ENCODE data around the gene ADAMTS8. TPM values are rescaled to one million over a fixed set of nuclear protein-coding genes. Genes with fewer than 3 reads are reported as not detected.
"Not testable (repeated sequence)": the region's sequence is repeated elsewhere in the genome, so short reads cannot be mapped to it uniquely, and the experiment has no call there.

The ADAMTS8 gene
- total and polyA plus RNA-seq, 3 experiments from 2014 or later = not detected

DNA sequence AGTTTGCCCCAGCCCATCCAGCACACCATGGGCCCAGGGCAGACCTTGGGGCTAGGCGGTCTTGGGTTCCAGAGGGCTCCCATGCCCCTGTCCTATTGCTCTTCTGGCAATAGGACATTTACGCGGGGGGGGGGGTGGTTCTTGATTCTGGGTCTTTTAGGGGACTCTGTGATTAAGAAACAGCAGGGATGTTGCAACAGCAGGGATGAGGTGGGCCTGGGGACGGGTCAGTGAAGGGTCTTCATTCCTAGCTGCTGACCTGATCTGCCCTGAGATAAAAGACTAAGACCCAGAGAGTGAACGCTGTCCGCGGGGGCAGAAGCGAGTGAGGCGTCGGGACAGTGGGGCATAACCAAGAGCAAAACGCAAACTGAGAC lies 19.6 kb upstream of the ADAMTS8 start:
- no peak for DNase-seq
- POLR2A ChIA-PET = no interaction called here
- Mint-ChIP-seq H3K4me3 (peak overlapping the region; percentile 32 to 88 (median 70)), H3K4me1 (peaks cover 3 to 17% (median 5%) of the 10 kb centered on the region in 3 donors), H3K9me3 (no peaks in the 10 kb centered on the region), H3K27me3 (peaks cover 25 to 43% of the 10 kb centered on the region in 2 donors), H3K36me3 (no peaks in the 10 kb centered on the region), H3K27ac (no peak overlapping the region)
- no peaks in the 10 kb centered on the region for H3K4me1 ChIP-seq (ENCODE audit: insufficient read depth, low read length)
- H3K27me3 ChIP-seq (ENCODE audit: insufficient read depth, low read length, poor library complexity, severe bottlenecking) = peaks cover 3% of the 10 kb centered on the region
- CTCF ChIA-PET = no interaction called here
- no peaks in the 10 kb centered on the region for H3K9me3 ChIP-seq (ENCODE audit: low read length)
- H3K27ac ChIP-seq (ENCODE audit: low read depth, low read length) = no peak overlapping the region
- H3K36me3 ChIP-seq (ENCODE audit: insufficient read depth, low read length) = no peaks in the 10 kb centered on the region
- H3K4me3 ChIP-seq (ENCODE audit: low read length) = no peak overlapping the region

DNA sequence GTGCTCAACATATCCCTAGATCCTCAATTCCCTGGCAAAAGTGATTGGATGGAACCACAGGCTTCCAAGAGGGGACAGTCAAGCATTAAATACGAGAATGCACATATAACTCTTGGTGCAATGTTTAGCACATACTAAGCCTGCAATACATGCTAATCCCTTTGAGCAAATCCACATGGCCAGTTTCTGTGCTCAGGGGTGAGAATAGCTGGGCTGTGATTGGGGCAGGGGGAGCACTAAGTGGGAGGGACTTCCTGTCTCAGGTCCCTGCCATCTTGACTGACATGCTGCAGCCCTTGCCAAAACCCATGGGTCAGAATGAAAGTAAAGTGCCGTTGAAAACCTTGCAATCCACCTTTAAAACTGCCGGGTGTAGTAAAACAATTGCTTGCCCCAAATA lies 17.4 kb upstream of the ADAMTS8 start:
- POLR2A ChIA-PET = no interaction called here
- DNase-seq = no peak
- Histone ChIP-seq H3K4me1 (ENCODE audit: insufficient read depth, low read length) (no peaks in the 10 kb centered on the region), H3K4me3 (ENCODE audit: low read length) (no peak overlapping the region), H3K9me3 (ENCODE audit: low read length) (no peaks in the 10 kb centered on the region), H3K27me3 (ENCODE audit: insufficient read depth, low read length, poor library complexity, severe bottlenecking) (peaks cover 3% of the 10 kb centered on the region), H3K27ac (ENCODE audit: low read depth, low read length) (no peak overlapping the region), H3K36me3 (ENCODE audit: insufficient read depth, low read length) (no peaks in the 10 kb centered on the region)
- Mint-ChIP-seq H3K9me3 (no peaks in the 10 kb centered on the region), H3K36me3 (no peaks in the 10 kb centered on the region), H3K27me3 (peaks cover 21 to 33% of the 10 kb centered on the region in 2 donors), H3K4me3 (no peak overlapping the region), H3K27ac (no peak overlapping the region), H3K4me1 (peaks cover 3 to 17% (median 5%) of the 10 kb centered on the region in 3 donors)
- CTCF ChIA-PET = interaction anchor here (0.9 to 2.4 kb wide), 2 partner anchors 11 to 14 kb away, joined by 3 to 8 read pairs; no protein-coding TSS in a partner anchor

DNA sequence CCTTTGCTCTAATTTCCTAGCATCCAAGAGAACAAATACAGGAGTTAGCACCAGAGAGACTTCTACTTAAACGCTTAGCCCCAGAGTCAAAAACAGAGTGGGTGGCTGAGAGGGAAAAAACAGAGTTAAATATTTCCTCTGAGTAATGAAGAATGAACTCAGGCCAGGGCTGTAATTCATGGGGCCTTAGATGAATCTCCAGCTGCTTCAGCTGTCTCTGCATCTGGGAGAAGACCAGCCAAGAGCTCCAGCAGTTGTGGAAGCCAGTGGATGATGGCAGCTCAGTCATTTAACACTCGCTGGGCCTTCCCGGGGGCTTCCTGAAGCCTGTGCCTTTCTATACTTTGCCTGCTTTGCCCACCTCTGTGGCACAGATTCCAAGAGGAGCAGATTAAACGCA lies 14.3 kb upstream of the ADAMTS8 start:
- Histone ChIP-seq H3K9me3 (ENCODE audit: low read length) (no peaks in the 10 kb centered on the region), H3K4me3 (ENCODE audit: low read length) (no peak overlapping the region), H3K27ac (ENCODE audit: low read depth, low read length) (no peak overlapping the region), H3K27me3 (ENCODE audit: insufficient read depth, low read length, poor library complexity, severe bottlenecking) (peaks cover 3% of the 10 kb centered on the region), H3K36me3 (ENCODE audit: insufficient read depth, low read length) (no peaks in the 10 kb centered on the region), H3K4me1 (ENCODE audit: insufficient read depth, low read length) (peaks cover 10% of the 10 kb centered on the region)
- no peak overlapping the region for H3K27ac Mint-ChIP-seq
- H3K36me3 Mint-ChIP-seq = no peaks in the 10 kb centered on the region
- H3K4me3 Mint-ChIP-seq = no peak overlapping the region
- DNase-seq = no peak
- ChIA-PET POLR2A (no interaction called here), CTCF (interaction anchor here (0.8 to 2.0 kb wide), 4 partner anchors 8 to 420 kb away, joined by 3 to 6 read pairs (median 5); no protein-coding TSS in a partner anchor)
- H3K27me3 Mint-ChIP-seq = peaks cover 2 to 13% of the 10 kb centered on the region in 2 donors
- no peaks in the 10 kb centered on the region for H3K9me3 Mint-ChIP-seq
- H3K4me1 Mint-ChIP-seq = peaks cover 16 to 17% (median 17%) of the 10 kb centered on the region in 3 donors

DNA sequence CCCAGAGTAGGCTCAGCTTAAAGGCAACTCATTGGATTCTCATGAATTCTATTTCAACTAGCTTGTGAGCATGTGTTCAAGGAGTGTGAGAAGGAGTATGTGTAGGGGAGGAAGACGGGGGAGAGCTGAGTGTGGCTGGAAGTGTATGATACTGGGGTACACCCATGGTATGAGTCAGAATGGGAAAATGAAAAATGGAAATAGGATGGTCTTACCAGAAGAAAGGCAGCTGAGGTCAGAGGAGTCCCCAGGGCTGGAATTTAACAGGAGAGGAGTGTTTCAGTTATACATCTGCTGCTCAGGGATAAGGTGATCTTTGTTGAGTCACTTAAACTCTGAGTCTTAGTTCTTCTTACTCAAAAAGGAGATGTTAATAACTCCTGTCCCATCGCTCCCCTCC lies 13.3 kb upstream of the ADAMTS8 start:
- no peaks in the 10 kb centered on the region for H3K9me3 Mint-ChIP-seq
- H3K4me1 Mint-ChIP-seq = peaks cover 17 to 19% (median 17%) of the 10 kb centered on the region in 3 donors
- ChIA-PET CTCF (interaction anchor here (1.3 to 2.3 kb wide), 4 partner anchors 9 to 422 kb away, joined by 3 to 6 read pairs (median 5); no protein-coding TSS in a partner anchor), POLR2A (no interaction called here)
- H3K4me3 Mint-ChIP-seq = no peak overlapping the region
- no peak overlapping the region for H3K27ac Mint-ChIP-seq
- H3K36me3 ChIP-seq (ENCODE audit: insufficient read depth, low read length) = no peaks in the 10 kb centered on the region
- no peaks in the 10 kb centered on the region for H3K36me3 Mint-ChIP-seq
- H3K27me3 ChIP-seq (ENCODE audit: insufficient read depth, low read length, poor library complexity, severe bottlenecking) = peaks cover 3% of the 10 kb centered on the region
- peaks cover 0 to 10% of the 10 kb centered on the region in 2 donors for H3K27me3 Mint-ChIP-seq
- DNase-seq = no peak
- H3K27ac ChIP-seq (ENCODE audit: low read depth, low read length) = no peak overlapping the region
- H3K4me3 ChIP-seq (ENCODE audit: low read length) = no peak overlapping the region
- H3K9me3 ChIP-seq (ENCODE audit: low read length) = no peaks in the 10 kb centered on the region
- H3K4me1 ChIP-seq (ENCODE audit: insufficient read depth, low read length) = peaks cover 10% of the 10 kb centered on the region

DNA sequence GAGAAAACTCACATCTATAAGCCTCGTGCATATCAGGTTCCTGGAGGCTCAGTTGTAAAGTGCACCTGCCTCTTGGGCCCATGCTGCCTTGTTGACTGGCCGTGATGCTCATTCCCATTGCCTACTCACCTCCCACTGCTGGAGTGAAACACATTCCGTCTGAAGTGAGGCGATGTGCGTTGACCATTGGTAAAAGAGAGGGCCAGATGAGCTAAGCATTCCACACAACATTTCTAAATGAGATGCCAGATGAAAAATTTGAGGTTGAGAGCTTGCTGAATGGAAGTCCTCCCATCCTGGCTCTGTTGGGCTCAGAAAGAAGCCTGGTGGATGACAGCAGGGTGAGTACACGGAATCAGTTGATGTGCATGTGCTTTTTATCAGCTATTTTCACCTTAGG lies 11.5 kb upstream of the ADAMTS8 start:
- DNase-seq = no peak
- peak overlapping the region in 1 of 7 donors; percentile 71 for H3K4me3 Mint-ChIP-seq
- peaks cover 0 to 7% of the 10 kb centered on the region in 2 donors for H3K27me3 Mint-ChIP-seq
- H3K4me3 ChIP-seq (ENCODE audit: low read length) = no peak overlapping the region
- ChIA-PET POLR2A (no interaction called here), CTCF (interaction anchor here (1.6 kb wide), 1 partner anchor 423 kb away, joined by 6 read pairs; no protein-coding TSS in a partner anchor)
- no peaks in the 10 kb centered on the region for H3K9me3 ChIP-seq (ENCODE audit: low read length)
- H3K36me3 ChIP-seq (ENCODE audit: insufficient read depth, low read length) = no peaks in the 10 kb centered on the region
- H3K4me1 ChIP-seq (ENCODE audit: insufficient read depth, low read length) = peaks cover 10% of the 10 kb centered on the region
- no peak overlapping the region for H3K27ac ChIP-seq (ENCODE audit: low read depth, low read length)
- no peaks in the 10 kb centered on the region for H3K27me3 ChIP-seq (ENCODE audit: insufficient read depth, low read length, poor library complexity, severe bottlenecking)
- H3K27ac Mint-ChIP-seq = no peak overlapping the region
- peaks cover 17 to 19% (median 17%) of the 10 kb centered on the region in 3 donors for H3K4me1 Mint-ChIP-seq
- no peaks in the 10 kb centered on the region for H3K9me3 Mint-ChIP-seq
- no peaks in the 10 kb centered on the region for H3K36me3 Mint-ChIP-seq

DNA sequence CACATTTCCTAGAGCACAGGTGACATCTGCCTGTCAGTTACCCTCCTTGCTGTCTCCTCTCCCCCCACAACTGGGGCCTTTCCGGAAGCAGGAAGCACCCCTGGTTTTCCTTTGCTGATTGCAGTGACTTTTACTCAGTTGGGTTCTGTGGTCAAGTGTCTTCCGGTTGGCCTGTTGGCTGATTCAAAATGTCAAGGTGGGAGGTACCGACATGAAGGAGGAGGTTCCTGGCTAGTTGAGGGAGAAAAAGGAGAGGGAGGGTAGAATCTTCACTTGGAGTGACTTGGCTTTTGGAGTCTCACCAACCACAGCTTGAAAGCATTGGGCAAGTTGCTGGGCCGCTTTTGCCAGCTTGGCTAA lies 10.7 kb upstream of the ADAMTS8 start:
- H3K27me3 ChIP-seq (ENCODE audit: insufficient read depth, low read length, poor library complexity, severe bottlenecking) = no peaks in the 10 kb centered on the region
- peaks cover 0 to 3% of the 10 kb centered on the region in 2 donors for H3K27me3 Mint-ChIP-seq
- CTCF ChIA-PET = interaction anchor here (1.6 kb wide), 1 partner anchor 423 kb away, joined by 6 read pairs; no protein-coding TSS in a partner anchor
- no peaks in the 10 kb centered on the region for H3K36me3 ChIP-seq (ENCODE audit: insufficient read depth, low read length)
- H3K4me3 ChIP-seq (ENCODE audit: low read length) = no peak overlapping the region
- peak in 1 of 5 donors; percentile 6 for DNase-seq
- H3K9me3 Mint-ChIP-seq = no peaks in the 10 kb centered on the region
- H3K27ac Mint-ChIP-seq = peak overlapping the region in 5 of 8 donors; percentile 29 to 61 (median 49)
- POLR2A ChIA-PET = no interaction called here
- H3K36me3 Mint-ChIP-seq = no peaks in the 10 kb centered on the region
- peaks cover 17 to 19% (median 17%) of the 10 kb centered on the region in 3 donors for H3K4me1 Mint-ChIP-seq
- H3K4me3 Mint-ChIP-seq = peak overlapping the region in 4 of 7 donors; percentile 7 to 71 (median 28)
- no peaks in the 10 kb centered on the region for H3K9me3 ChIP-seq (ENCODE audit: low read length)
- H3K4me1 ChIP-seq (ENCODE audit: insufficient read depth, low read length) = peaks cover 10% of the 10 kb centered on the region
- no peak overlapping the region for H3K27ac ChIP-seq (ENCODE audit: low read depth, low read length)

DNA sequence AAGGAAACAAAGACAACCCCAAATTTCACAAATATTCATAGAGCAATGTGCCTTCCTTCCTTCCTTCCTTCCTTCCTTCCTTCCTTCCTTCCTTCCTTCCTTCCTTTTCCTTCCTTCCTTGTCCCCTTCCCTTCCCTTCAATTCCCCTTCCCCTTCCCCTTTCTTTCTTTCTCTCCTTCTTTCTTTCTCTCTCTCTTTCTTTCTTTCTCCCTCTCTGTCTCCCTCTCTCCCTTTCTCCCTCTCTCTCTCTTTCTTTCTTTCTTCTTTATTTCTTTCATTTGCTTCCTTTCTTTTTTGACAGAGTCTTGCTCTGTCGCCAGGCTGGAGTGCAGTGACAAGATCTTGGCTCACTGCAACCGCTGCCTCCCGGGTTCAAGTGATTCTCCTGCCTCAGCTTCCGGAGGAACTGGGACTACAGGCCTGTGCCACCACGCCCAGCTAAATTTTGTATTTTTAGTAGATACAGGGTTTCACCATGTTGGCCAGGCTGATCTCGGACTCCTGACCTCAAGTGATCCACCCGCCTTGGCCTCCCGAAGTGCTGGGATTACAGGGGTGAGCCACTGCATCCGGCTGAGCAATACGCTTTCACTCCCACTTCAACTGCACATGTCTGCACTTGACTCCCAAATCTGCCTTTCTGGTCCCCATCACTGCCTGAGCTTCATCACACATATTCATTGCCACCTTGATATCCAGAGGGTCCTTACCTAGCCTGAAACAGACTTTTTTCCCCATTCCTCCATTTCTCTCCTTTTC lies 10.2 kb upstream of the ADAMTS8 start:
- H3K36me3 Mint-ChIP-seq; H3K9me3 ChIP-seq (ENCODE audit: low read length); H3K9me3 Mint-ChIP-seq; H3K27me3 Mint-ChIP-seq; H3K4me3 ChIP-seq (ENCODE audit: low read length); H3K27me3 ChIP-seq (ENCODE audit: insufficient read depth, low read length, poor library complexity, severe bottlenecking); H3K27ac ChIP-seq (ENCODE audit: low read depth, low read length); POLR2A ChIA-PET; DNase-seq; H3K36me3 ChIP-seq (ENCODE audit: insufficient read depth, low read length): not testable (repeated sequence)
- H3K27ac Mint-ChIP-seq = peak overlapping the region in 4 of 8 donors; percentile 29 to 61 (median 50)
- H3K4me1 Mint-ChIP-seq = peaks cover 17 to 19% (median 17%) of the 10 kb centered on the region in 3 donors
- peaks cover 10% of the 10 kb centered on the region for H3K4me1 ChIP-seq (ENCODE audit: insufficient read depth, low read length)
- CTCF ChIA-PET = interaction anchor here (1.6 kb wide), 1 partner anchor 424 kb away, joined by 6 read pairs; no protein-coding TSS in a partner anchor
- H3K4me3 Mint-ChIP-seq = peak overlapping the region in 4 of 7 donors; percentile 7 to 71 (median 20)

DNA sequence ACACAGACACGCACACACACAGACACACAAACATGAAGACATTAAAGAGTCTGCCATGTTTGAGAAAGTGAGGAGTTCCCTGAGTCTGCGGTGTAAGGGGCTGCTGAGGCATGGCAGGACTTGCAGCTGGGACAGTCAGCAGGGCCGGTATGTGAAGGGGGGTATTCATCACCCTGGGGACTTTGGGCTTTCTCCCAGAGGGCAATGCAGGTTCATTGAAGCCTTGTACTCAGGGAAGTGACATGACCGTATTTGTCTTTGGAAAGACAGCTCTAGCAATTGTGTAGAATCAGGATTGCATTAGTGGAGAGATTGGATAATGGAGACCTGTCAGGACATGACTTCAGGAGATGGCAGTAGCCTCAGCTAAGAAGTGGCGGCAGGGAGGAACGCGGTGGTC lies 9.4 kb upstream of the ADAMTS8 start:
- CTCF ChIA-PET = interaction anchor here (1.4 kb wide), 1 partner anchor 424 kb away, joined by 6 read pairs; no protein-coding TSS in a partner anchor
- Histone ChIP-seq H3K4me3 (ENCODE audit: low read length) (no peak overlapping the region), H3K27ac (ENCODE audit: low read depth, low read length) (no peak overlapping the region), H3K36me3 (ENCODE audit: insufficient read depth, low read length) (no peaks in the 10 kb centered on the region), H3K9me3 (ENCODE audit: low read length) (no peaks in the 10 kb centered on the region), H3K4me1 (ENCODE audit: insufficient read depth, low read length) (peaks cover 10% of the 10 kb centered on the region), H3K27me3 (ENCODE audit: insufficient read depth, low read length, poor library complexity, severe bottlenecking) (no peaks in the 10 kb centered on the region)
- no peaks in the 10 kb centered on the region for H3K9me3 Mint-ChIP-seq
- H3K36me3 Mint-ChIP-seq = no peaks in the 10 kb centered on the region
- H3K4me3 Mint-ChIP-seq = no peak overlapping the region
- H3K4me1 Mint-ChIP-seq = peaks cover 17 to 19% (median 17%) of the 10 kb centered on the region in 3 donors
- H3K27ac Mint-ChIP-seq = peak overlapping the region in 2 of 8 donors; percentile 39 to 48
- DNase-seq = no peak
- POLR2A ChIA-PET = no interaction called here
- H3K27me3 Mint-ChIP-seq = peaks cover 2% of the 10 kb centered on the region in 2 donors

Measured in CD8-positive, alpha-beta memory T cell (primary cell).